GM23338 (cell line): ENCODE measurements around the gene LY86. TPM values are rescaled to one million over a fixed set of nuclear protein-coding genes. Genes with fewer than 3 reads are reported as not detected.

Experiments
- CREB1 ChIP-seq: fragments of 250-450 bp; sonication (Bioruptor Pico); IDR thresholded peaks from 2 replicates; pipeline ENCODE4 v1.5.0; 2020; ENCODE audit warnings: low read depth, mild to moderate bottlenecking, moderate library complexity
- EZH2phosphoT487 ChIP-seq: fragments of 200-600 bp; sonication (generic); IDR thresholded peaks from one replicate; pipeline ENCODE4 v1.8.1; 2018; ENCODE audit warnings: antibody characterized with exemption; ENCODE audit not compliant: unreplicated experiment
- NANOG ChIP-seq: IDR thresholded peaks from 2 replicates; pipeline ENCODE4 v1.6.1; 2016; ENCODE audit warnings: antibody characterized with exemption, borderline replicate concordance
- REST ChIP-seq: IDR thresholded peaks from one replicate; pipeline ENCODE4 v1.6.1; 2018; ENCODE audit warnings: antibody characterized with exemption; ENCODE audit not compliant: unreplicated experiment
- STAT1 ChIP-seq: IDR thresholded peaks from one replicate; pipeline ENCODE4 v1.6.1; 2016; ENCODE audit warnings: antibody characterized with exemption; ENCODE audit not compliant: unreplicated experiment
- ZNF114 ChIP-seq: fragments of 250-450 bp; sonication (Bioruptor Pico); IDR thresholded peaks from 2 replicates; pipeline ENCODE4 v1.5.0; 2020; ENCODE audit warnings: mild to moderate bottlenecking, moderate library complexity
- ZNF331 ChIP-seq: fragments of 250-450 bp; sonication (Bioruptor Pico); IDR thresholded peaks from 2 replicates; pipeline ENCODE4 v1.5.0; 2020; ENCODE audit warnings: low read depth, mild to moderate bottlenecking, moderate library complexity
- ZNF462 ChIP-seq: fragments of 250-450 bp; sonication (Bioruptor Pico); IDR thresholded peaks from 2 replicates; pipeline ENCODE4 v1.5.0; 2020; ENCODE audit warnings: mild to moderate bottlenecking, moderate library complexity
- polyA plus RNA-seq: library from polyadenylated mRNA; unstranded; fragments of >200 nt; fragmentation: Nextera tagmentation; extraction: Ambion mirVana; gene quantifications from 2 replicates; pipeline ENCODE4 v1.2.1, GENCODE V29; 2016
- total RNA-seq: library from RNA; depleted of rRNA; stranded (reverse); fragments of >200 nt; shearing (Covaris generic); gene quantifications from 2 replicates; pipeline ENCODE4 v1.2.3, GENCODE V29; 2014

LY86 gene
- total and polyA plus RNA-seq, 2 experiments from 2014 or later = 0.29 TPM; not detected in 1

- TF ChIP-seq ZNF462 (CRISPR knock-in tag) (no peak), REST (no peak), STAT1 (no peak), ZNF331 (no peak), ZNF114 (CRISPR knock-in tag) (no peak), CREB1 (no peak), EZH2phosphoT487 (no peak), NANOG (no peak)
Measured at GRCh38 chr6:6659600-6660327, 71.2 kb downstream of the LY86 start (continued).
